Measurements from ENCODE around the gene SULT2B1.
"Not testable (repeated sequence)": the region's sequence is repeated elsewhere in the genome, so short reads cannot be mapped to it uniquely, and the experiment has no call there.

Gene SULT2B1

DNA sequence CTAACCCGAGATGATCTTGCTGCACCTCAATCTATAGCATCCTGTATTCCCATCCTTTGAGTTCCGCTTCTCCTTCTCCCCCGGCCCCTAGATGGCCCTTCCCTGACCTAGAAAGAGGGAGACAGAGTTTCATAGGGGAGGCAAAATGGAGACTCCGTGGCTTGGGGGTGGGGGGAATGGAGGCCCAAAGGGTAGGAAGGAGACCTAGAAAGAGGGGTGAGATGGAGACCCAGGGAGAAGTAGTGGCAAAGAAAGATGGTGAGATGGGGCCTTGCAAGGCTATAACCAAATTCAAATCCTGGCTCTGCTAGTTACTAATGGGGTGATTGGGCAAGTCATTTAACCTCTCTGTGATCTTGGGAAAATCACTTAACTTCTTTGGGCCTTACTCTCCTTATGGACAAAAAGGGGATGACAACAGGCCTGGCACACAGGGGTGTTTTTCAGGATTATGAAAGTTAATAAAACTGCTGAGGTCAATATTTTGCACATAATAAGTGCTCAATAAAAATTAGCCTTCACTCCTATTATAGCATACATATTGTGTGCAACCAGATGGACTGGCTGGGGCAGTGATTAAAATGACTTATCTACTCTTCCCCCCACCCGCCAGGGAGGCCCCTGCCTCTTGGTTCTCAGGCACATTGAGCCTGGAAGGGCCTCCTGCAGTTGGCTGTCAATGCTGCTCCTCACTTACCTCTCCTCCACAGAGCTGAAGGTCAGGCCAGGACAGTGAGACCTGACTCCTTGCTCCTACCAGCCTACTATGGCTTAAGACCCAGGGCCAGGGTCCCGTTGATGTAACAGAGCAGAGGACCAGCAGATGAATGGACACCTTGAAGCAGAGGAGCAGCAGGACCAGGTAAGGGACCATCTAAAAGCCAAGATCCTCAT lies 68.0 kb downstream of the SULT2B1 start:
- peak overlapping the region; percentile 73 for H3K4me3 ChIP-seq (ENCODE audit: low read length)
- no peak for TF ChIP-seq ZNF274 (IDR thresholded peaks at IDR 0.05; ENCODE audit: low read depth, low read length)

DNA sequence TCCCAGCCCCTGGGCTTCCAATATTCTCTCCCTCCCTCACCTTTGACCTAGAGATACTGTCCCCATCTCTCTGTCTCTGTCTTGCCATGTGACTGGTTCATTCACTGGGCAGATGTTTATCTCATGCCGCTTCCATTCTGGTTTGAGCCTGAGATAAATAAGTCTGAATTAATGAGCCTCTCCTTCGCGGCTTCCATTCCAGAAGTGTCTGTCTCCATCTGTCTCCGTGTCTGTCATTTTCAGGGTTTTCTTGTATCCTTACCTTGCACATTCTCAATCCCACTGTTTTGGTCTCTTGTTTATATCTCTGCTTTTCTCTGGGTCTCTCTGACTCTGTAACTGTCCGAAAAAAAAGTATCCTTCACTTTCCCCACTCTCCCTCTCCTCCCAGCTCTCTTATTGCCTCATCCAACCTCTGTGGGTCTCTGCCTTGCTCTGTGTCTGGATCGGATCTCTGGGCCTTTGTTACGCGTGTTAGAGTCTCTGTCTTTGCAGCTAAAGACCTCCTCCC lies 71.6 kb downstream of the SULT2B1 start:
- no peak for TF ChIP-seq ZNF274 (IDR thresholded peaks at IDR 0.05; ENCODE audit: low read depth, low read length)
- H3K4me3 ChIP-seq (ENCODE audit: low read length) = peak overlapping the region; percentile 60; the same call in 1 of the 2 replicates

- no peak for TF ChIP-seq ZNF274 (IDR thresholded peaks at IDR 0.05; ENCODE audit: low read depth, low read length)
- H3K4me3 ChIP-seq (ENCODE audit: low read length) = peak overlapping the region; percentile 60; the same call in 1 of the 2 replicates
These were observed 72.2 kb downstream of the SULT2B1 start for GRCh38 chr19:48624067-48624594.

GRCh38 chr19:48624791-48625723 lies 73.1 kb downstream of the SULT2B1 start:
- no peak for TF ChIP-seq ZNF274 (IDR thresholded peaks at IDR 0.05; ENCODE audit: low read depth, low read length)
- peak overlapping the region; percentile 49; the same call in 1 of the 2 replicates for H3K4me3 ChIP-seq (ENCODE audit: low read length)

- H3K4me3 ChIP-seq (ENCODE audit: low read length) = no peak overlapping the region
- no peak for TF ChIP-seq ZNF274 (IDR thresholded peaks at IDR 0.05; ENCODE audit: low read depth, low read length)
These were observed 73.9 kb downstream of the SULT2B1 start for GRCh38 chr19:48625891-48626327.

GRCh38 chr19:48627201-48627864 lies 75.4 kb downstream of the SULT2B1 start:
- no peak overlapping the region for H3K4me3 ChIP-seq (ENCODE audit: low read length)
- TF ChIP-seq ZNF274 (IDR thresholded peaks at IDR 0.05; ENCODE audit: low read depth, low read length) = no peak

- no peak for TF ChIP-seq ZNF274 (IDR thresholded peaks at IDR 0.05; ENCODE audit: low read depth, low read length)
- no peak overlapping the region for H3K4me3 ChIP-seq (ENCODE audit: low read length)
These were observed 75.9 kb downstream of the SULT2B1 start for GRCh38 chr19:48627865-48628314.

GRCh38 chr19:48628486-48629296 lies 76.7 kb downstream of the SULT2B1 start:
- H3K4me3 ChIP-seq (ENCODE audit: low read length) = no peak overlapping the region
- TF ChIP-seq ZNF274 (IDR thresholded peaks at IDR 0.05; ENCODE audit: low read depth, low read length) = no peak

- TF ChIP-seq ZNF274 (IDR thresholded peaks at IDR 0.05; ENCODE audit: low read depth, low read length) = no peak
- no peak overlapping the region for H3K4me3 ChIP-seq (ENCODE audit: low read length)
These were observed 77.3 kb downstream of the SULT2B1 start for GRCh38 chr19:48629297-48629598.

DNA sequence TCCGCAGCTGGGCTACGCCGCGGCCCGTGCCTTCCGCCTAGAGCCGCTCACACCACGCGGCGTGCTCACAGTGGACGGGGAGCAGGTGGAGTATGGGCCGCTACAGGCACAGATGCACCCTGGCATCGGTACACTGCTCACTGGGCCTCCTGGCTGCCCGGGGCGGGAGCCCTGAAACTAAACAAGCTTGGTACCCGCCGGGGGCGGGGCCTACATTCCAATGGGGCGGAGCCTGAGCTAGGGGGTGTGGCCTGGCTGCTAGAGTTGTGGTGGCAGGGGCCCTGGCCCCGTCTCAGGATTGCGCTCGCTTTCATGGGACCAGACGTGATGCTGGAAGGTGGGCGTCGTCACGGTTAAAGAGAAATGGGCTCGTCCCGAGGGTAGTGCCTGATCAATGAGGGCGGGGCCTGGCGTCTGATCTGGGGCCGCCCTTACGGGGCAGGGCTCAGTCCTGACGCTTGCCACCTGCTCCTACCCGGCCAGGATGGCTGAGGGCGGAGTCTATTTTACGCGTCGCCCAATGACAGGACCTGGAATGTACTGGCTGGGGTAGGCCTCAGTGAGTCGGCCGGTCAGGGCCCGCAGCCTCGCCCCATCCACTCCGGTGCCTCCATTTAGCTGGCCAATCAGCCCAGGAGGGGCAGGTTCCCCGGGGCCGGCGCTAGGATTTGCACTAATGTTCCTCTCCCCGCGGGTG lies 77.8 kb downstream of the SULT2B1 start:
- TF ChIP-seq ZNF274 (IDR thresholded peaks at IDR 0.05; ENCODE audit: low read depth, low read length) = no peak
- no peak overlapping the region for H3K4me3 ChIP-seq (ENCODE audit: low read length)

GRCh38 chr19:48630296-48631063 lies 78.5 kb downstream of the SULT2B1 start:
- no peak for TF ChIP-seq ZNF274 (IDR thresholded peaks at IDR 0.05; ENCODE audit: low read depth, low read length)
- no peak overlapping the region for H3K4me3 ChIP-seq (ENCODE audit: low read length)

GRCh38 chr19:48631225-48631624 lies 79.3 kb downstream of the SULT2B1 start:
- H3K4me3 ChIP-seq (ENCODE audit: low read length) = no peak overlapping the region
- TF ChIP-seq ZNF274 (IDR thresholded peaks at IDR 0.05; ENCODE audit: low read depth, low read length) = no peak

DNA sequence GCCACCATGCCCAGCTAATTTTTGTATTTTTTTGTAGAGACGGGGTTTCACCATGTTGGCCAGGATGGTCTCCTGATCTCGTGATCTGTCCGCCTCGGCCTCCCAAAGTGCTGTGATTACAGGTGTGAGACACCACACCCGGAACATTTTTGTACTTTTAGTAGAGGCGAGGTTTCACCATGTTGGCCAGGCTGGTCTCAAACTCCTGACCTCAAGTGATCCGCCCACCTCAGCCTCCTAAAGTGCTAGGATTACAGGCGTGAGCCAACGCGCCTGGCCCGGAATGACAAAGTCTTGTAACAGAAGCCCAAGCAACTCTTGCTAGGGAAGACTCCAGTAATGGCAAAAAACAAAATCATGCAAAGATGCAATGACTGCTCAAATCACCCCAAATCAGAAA lies 80.3 kb downstream of the SULT2B1 start:
- H3K4me3 ChIP-seq (ENCODE audit: low read length) = not testable (repeated sequence)

Measured in GM08714 (cell line).